K562 (cell line): ENCODE results near the gene CREB5. TPM values are rescaled to one million over a fixed set of nuclear protein-coding genes. Genes with fewer than 3 reads are reported as not detected.

Experiments
- ATAC-seq: fragments of 200-7000 bp; cut with Tn5 transposase; 3 replicates; pipeline ENCODE4 v1.9.1; 2020; ENCODE audit warnings: moderate library complexity
- BruUV-seq: library from RNA; stranded (reverse); fragments of 400-500 nt; replicated peaks from 2 replicates; lab custom pipeline; 2021; lab: Mats Ljungman, UMichigan
- CTCF ChIA-PET: fragments of 300-600 bp; formaldehyde crosslinking; extraction: SDS; loops from one replicate; lab custom pipeline; 2021; ENCODE audit warnings: low intra/inter-chr PET ratio; lab: Yijun Ruan, JAX
- POLR2A ChIA-PET: fragments of 300-600, 350-650 bp; sonication (Branson Sonifier 250); formaldehyde crosslinking; extraction: SDS; loops from one replicate; lab custom pipeline; 2021; ENCODE audit warnings: antibody characterized with exemption, inconsistent platforms; lab: Yijun Ruan, JAX
- DNase-seq, 4 experiments: peaks; one replicate each; pipeline versions ENCODE4 v3.0.0 to v3.0.0-alpha.2; 2011 to 2018; ENCODE audit warnings: low spot score in 3 of 4, mixed read lengths in 3 of 4; ENCODE audit errors: extremely low read depth in 1 of 4
- FAIRE-seq: peaks from 2 replicates; lab custom pipeline; 2011; peaks lifted over from hg19 to GRCh38; lab: Jason Lieb, UNC
- H2AFZ ChIP-seq: 2 replicates; pipeline ENCODE4 v1.6.0; 2011; ENCODE audit warnings: low read depth, low read length, control low read depth, inconsistent platforms
- H3K27ac ChIP-seq: fragments of 200-600 bp; 3 replicates; pipeline ENCODE4 v1.8.0; 2011; ENCODE audit warnings: low read depth, mild to moderate bottlenecking, control low read depth, inconsistent platforms, low read length, moderate library complexity, mixed read lengths; ENCODE audit errors: extremely low read depth
- H3K27me3 ChIP-seq, 2 experiments: fragments of 300-600 bp in 1 of 2; 2 replicates in 1 of 2; 3 replicates in 1 of 2; pipeline versions ENCODE4 v1.6.0 to v1.8.0; 2011; ENCODE audit warnings: inconsistent platforms in 2 of 2, low read length in 2 of 2, mild to moderate bottlenecking in 1 of 2, mixed read lengths in 1 of 2, moderate library complexity in 1 of 2; ENCODE audit not compliant: control insufficient read depth in 2 of 2, insufficient read depth in 2 of 2
- H3K36me3 ChIP-seq: fragments of 300-600 bp; 3 replicates; pipeline ENCODE4 v1.8.0; 2011; ENCODE audit warnings: mild to moderate bottlenecking, low read length, inconsistent platforms; ENCODE audit not compliant: control insufficient read depth, insufficient read depth
- H3K4me1 ChIP-seq, 2 experiments: fragments of 200-600 bp in 1 of 2; replicated peaks in 1 of 2; 2 replicates in 1 of 2; 3 replicates in 1 of 2; pipeline versions ENCODE4 v1.5.1 to v1.8.0; 2011; ENCODE audit warnings: inconsistent platforms in 2 of 2, low read length in 2 of 2, mild to moderate bottlenecking in 1 of 2, mixed read lengths in 1 of 2, moderate library complexity in 1 of 2; ENCODE audit not compliant: control insufficient read depth in 2 of 2, insufficient read depth in 2 of 2
- H3K4me2 ChIP-seq: 2 replicates; pipeline ENCODE4 v1.6.1; 2011; ENCODE audit warnings: low read length, control low read depth, inconsistent platforms, mixed read lengths; ENCODE audit not compliant: insufficient read depth
- H3K4me3 ChIP-seq: fragments of 200-600 bp; sonication (generic), shearing (Covaris generic); 2 replicates; pipeline ENCODE4 v1.5.1; 2016; ENCODE audit warnings: control low read depth, inconsistent platforms
- H3K79me2 ChIP-seq: fragments of 200-600 bp; 3 replicates; pipeline ENCODE4 v1.8.0; 2011; ENCODE audit warnings: low read length, inconsistent platforms; ENCODE audit not compliant: control insufficient read depth, insufficient read depth
- H3K9ac ChIP-seq, 2 experiments: 2 replicates each; pipeline versions ENCODE4 v1.6.0 to v1.6.1; 2011; ENCODE audit warnings: low read depth in 2 of 2, low read length in 2 of 2, control low read depth in 1 of 2, inconsistent platforms in 1 of 2, mild to moderate bottlenecking in 1 of 2, mixed read lengths in 1 of 2; ENCODE audit not compliant: insufficient read depth in 1 of 2
- H3K9me1 ChIP-seq: one replicate; pipeline ENCODE4 v1.6.0; 2011; ENCODE audit warnings: inconsistent platforms, mild to moderate bottlenecking, low read length, moderate library complexity; ENCODE audit not compliant: control insufficient read depth, insufficient read depth
- H3K9me3 ChIP-seq: replicated peaks from 2 replicates; pipeline ENCODE4 v1.5.1; 2011; ENCODE audit warnings: low read depth, low read length, inconsistent platforms; ENCODE audit not compliant: control insufficient read depth, insufficient read depth
- H4K20me1 ChIP-seq: replicated peaks from 2 replicates; pipeline ENCODE4 v1.6.1; 2011; ENCODE audit warnings: low read length, inconsistent platforms, mixed read lengths; ENCODE audit not compliant: control insufficient read depth, insufficient read depth
- FOXP1 ChIP-seq: sonication (generic); formaldehyde crosslinking; IDR thresholded peaks from 2 replicates; pipeline ENCODE4 v1.8.0; 2022; ENCODE audit warnings: mild to moderate bottlenecking, missing genetic modification reagents
- HES1 ChIP-seq: fragments of 450-650 bp; IDR thresholded peaks from 2 replicates; pipeline ENCODE4 v1.6.1; 2016; ENCODE audit warnings: low read depth, mild to moderate bottlenecking, moderate library complexity
- PML ChIP-seq: IDR thresholded peaks from 2 replicates; pipeline ENCODE4 v1.6.1; 2012; ENCODE audit warnings: low read length, inconsistent platforms
- POLR2AphosphoS5 ChIP-seq: IDR thresholded peaks from 2 replicates; pipeline ENCODE4 v1.6.1; 2011; ENCODE audit warnings: mild to moderate bottlenecking, low read depth, low read length, moderate library complexity; ENCODE audit not compliant: control insufficient read depth, insufficient read depth
- RFX1 ChIP-seq: fragments of 450-650 bp; IDR thresholded peaks from 2 replicates; pipeline ENCODE4 v1.6.1; 2016; ENCODE audit warnings: mild to moderate bottlenecking, moderate library complexity
- TFAP4 ChIP-seq: sonication (generic); formaldehyde crosslinking; IDR thresholded peaks from 2 replicates; pipeline ENCODE4 v1.8.0; 2022; ENCODE audit warnings: missing genetic modification reagents, mild to moderate bottlenecking, moderate library complexity, borderline replicate concordance
- ZBTB40 ChIP-seq, 2 experiments: fragments of 450-650 bp in 1 of 2; sonication (generic) in 1 of 2; formaldehyde crosslinking in 1 of 2; IDR thresholded peaks; 2 replicates each; pipeline versions ENCODE4 v1.7.1 to v1.9.0; 2016 to 2022; ENCODE audit warnings: inconsistent platforms in 1 of 2, mild to moderate bottlenecking in 1 of 2, missing genetic modification reagents in 1 of 2
- ZNF184 ChIP-seq: sonication (generic); formaldehyde crosslinking; IDR thresholded peaks from 2 replicates; pipeline ENCODE4 v1.5.0; 2020; ENCODE audit warnings: missing genetic modification reagents
- ZNF23 ChIP-seq: fragments of 250-450 bp; sonication (Bioruptor Pico); IDR thresholded peaks from 2 replicates; pipeline ENCODE4 v1.4.0; 2020; ENCODE audit warnings: mild to moderate bottlenecking
- ZNF707 ChIP-seq: fragments of 250-450 bp; sonication (Bioruptor Pico); conservative IDR thresholded peaks from 2 replicates; pipeline ENCODE4 v1.8.0; 2022; ENCODE audit warnings: inconsistent platforms, mild to moderate bottlenecking, moderate library complexity
- WGBS: fragments of 100-300 bp; shearing (Covaris generic); methylation state at CpG from one replicate; pipeline ENCODE4 v1.1.6; 2016; ENCODE audit warnings: low coverage, mixed read lengths; ENCODE audit not compliant: insufficient coverage; ENCODE audit errors: missing lambda C conversion rate; 5-methylcytosine and 5-hydroxymethylcytosine counted together
- in situ Hi-C: fragments of 300-500 bp; cut with MboI; formaldehyde crosslinking; loops from 4 replicates; pipeline ENCODE4 v1.15.0; 2018; ENCODE audit warnings: inconsistent platforms, mixed read lengths
- intact Hi-C: fragments of 100-400 bp; cut with micrococcal nuclease; formaldehyde crosslinking; loops from 2 replicates; pipeline ENCODE4 v1.14.2; 2022
- polyA plus RNA-seq, 8 experiments: library from polyadenylated mRNA; depleted of rRNA in 4 of 8; stranded (reverse) in 5 of 8; unstranded in 3 of 8; fragments of >200 nt; fragmentation: Nextera tagmentation in 2 of 8; fragmentation: Illumina TruSeq in 1 of 8; extraction: Ambion mirVana in 2 of 8; extraction: Trizol in 1 of 8; gene quantifications; 2 replicates each; pipeline versions ENCODE4 v1.2.1 to v1.2.3, GENCODE V29; 2011 to 2014; ENCODE audit warnings: inconsistent platforms in 1 of 8, missing spikeins in 1 of 8
- total RNA-seq, 7 experiments: library from RNA; depleted of rRNA in 6 of 7; stranded (reverse); fragments of >200 nt in 6 of 7; fragmentation: Illumina TruSeq in 2 of 7; extraction: Trizol in 2 of 7; gene quantifications; 2 replicates each; pipeline versions ENCODE4 v1.2.1 to v1.2.3, GENCODE V29; 2011 to 2021; ENCODE audit warnings: low replicate concordance in 1 of 7

The CREB5 gene
- total and polyA plus RNA-seq, 9 of the 15 experiments (the other 6 are each of a cell fraction or from before 2014, with no cell fraction given), result 0.33 to 6.4 (median 1.8) TPM

GRCh38 chr7:28409716-28410627 is 2.3 kb upstream of the CREB5 start:
- WGBS, result 62% methylated on average over 41 of the region's 92 CpGs
- Histone ChIP-seq H3K9me3 (no peaks in the 10 kb centered on the region), H2AFZ (0 out of 2 replicates have a peak overlapping the region, but pooled peaks have one; percentile 66), H3K9me1 (no peaks in the 10 kb centered on the region), H3K9ac (no peak overlapping the region; a peak in 1 of 4 replicates), H3K27ac (peak overlapping the region; percentile 51; the same call in 1 of the 3 replicates), H3K27me3 (peaks cover 0 to 5% of the 10 kb centered on the region in 2 experiments; a peak in 1 of 5 replicates), H3K36me3 (no peaks in the 10 kb centered on the region), H4K20me1 (no peaks in the 10 kb centered on the region), H3K79me2 (no peaks in the 10 kb centered on the region), H3K4me3 (no peak overlapping the region), H3K4me2 (peak overlapping the region; percentile 58; the same call in 1 of the 2 replicates), H3K4me1 (peaks cover 0 to 6% of the 10 kb centered on the region in 2 experiments; a peak in 2 of 5 replicates)
- TSS peak; percentile 88 for BruUV-seq
- DNase-seq, result no peak
- no peak for FAIRE-seq
- intact Hi-C loops, result no loop called here
- CTCF ChIA-PET, result no interaction called here
- no peak for TF ChIP-seq PML
- TF ChIP-seq ZNF23 (CRISPR knock-in tag), result no peak
- no peak for TF ChIP-seq TFAP4 (CRISPR knock-in tag)
- TF ChIP-seq ZNF184 (CRISPR knock-in tag), result no peak
- no peak for TF ChIP-seq ZNF707
- no peak for TF ChIP-seq RFX1
- no peak for TF ChIP-seq POLR2AphosphoS5
- no peak for TF ChIP-seq ZBTB40 (IDR thresholded peaks at IDR 0.05)
- TF ChIP-seq ZBTB40 (CRISPR knock-in tag; IDR thresholded peaks at IDR 0.05), result no peak
- TF ChIP-seq HES1, result no peak
- no peak for TF ChIP-seq FOXP1 (CRISPR knock-in tag)
- POLR2A ChIA-PET, result no interaction called here
- in situ Hi-C loops, result no loop called here
- ATAC-seq, result no peak
